HTR-8/SVneo (cell line): ENCODE results near the gene DNAJC5.
"Not testable (repeated sequence)": the region's sequence is repeated elsewhere in the genome, so short reads cannot be mapped to it uniquely, and the experiment has no call there.

Experiments
- DNase-seq: peaks from one replicate; pipeline ENCODE4 v3.0.0; 2011; ENCODE audit warnings: low spot score, mixed read lengths; ENCODE audit not compliant: insufficient read length
- FAIRE-seq: peaks from 2 replicates; lab custom pipeline; 2011; peaks lifted over from hg19 to GRCh38; lab: Jason Lieb, UNC

Gene DNAJC5

GRCh38 chr20:63962426-63963347 lies 67.8 kb downstream of the DNAJC5 start:
- FAIRE-seq = peak; percentile 72
- DNase-seq = no peak

DNA sequence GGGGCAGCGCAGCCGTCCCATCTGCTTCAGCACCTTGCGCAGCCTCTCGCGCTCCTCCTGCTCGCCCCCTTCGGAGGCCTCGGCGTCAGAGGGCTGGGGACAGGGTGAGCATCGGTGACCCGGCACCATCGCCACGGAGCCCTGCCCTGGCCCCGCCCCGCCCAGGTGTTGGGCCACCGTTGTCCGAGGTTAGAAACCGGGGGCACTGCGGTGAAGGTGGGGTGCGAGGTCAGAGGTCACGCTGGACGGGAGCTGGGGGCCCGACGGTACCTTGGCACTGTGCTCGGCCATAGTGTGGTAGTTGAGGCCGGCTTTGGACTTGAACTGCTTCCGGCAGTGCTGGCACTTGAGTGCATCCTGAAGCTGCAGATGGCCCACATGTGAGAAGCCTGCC lies 68.4 kb downstream of the DNAJC5 start:
- peak; percentile 16 for FAIRE-seq
- DNase-seq = no peak

DNA sequence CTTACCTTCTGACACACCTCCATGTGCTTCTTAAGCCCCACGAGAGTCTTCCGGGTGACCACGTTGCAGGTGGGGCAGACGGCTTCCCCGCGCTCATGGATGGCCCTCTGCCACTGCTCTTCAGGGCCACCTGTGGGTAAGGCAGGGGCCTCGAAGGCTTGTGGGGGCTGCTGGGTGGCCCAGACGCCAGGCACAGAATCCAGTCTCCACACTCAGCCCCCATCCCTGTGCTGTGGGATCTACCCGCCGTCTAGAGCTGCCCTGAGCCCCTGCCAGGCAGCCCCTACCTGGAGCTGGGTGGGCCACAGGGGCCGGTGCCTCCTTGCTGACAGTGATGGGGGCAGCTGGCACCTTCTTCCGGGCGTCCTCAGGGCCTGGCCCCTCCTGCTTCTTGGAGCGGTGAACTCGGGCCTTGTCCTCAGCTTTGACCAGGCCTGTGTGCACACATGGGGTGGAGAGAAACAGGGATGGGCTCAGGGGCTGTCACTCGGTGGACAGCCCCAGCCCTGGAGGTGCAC lies 68.9 kb downstream of the DNAJC5 start:
- DNase-seq (no peak), FAIRE-seq (peak; percentile 36)

DNA sequence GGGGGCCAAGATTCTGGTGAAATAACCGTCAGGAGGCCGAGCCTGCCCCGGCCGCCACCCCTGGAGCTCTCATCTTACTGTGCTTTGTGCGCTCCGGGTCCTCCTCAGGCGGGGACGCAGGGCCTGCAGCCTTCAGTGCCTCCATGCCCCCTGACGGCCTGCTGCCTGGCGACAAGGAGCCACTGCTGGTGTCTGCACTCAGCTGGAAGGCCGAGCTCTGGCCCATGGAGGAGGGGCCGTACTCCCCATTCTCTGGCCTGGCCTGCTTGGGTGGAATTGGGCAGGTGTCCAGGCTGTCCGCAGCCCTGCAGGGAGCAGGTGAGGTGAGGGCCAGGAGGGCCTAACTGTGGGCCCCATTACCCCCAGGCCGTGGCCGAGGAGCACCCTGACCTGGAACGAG lies 69.5 kb downstream of the DNAJC5 start:
- FAIRE-seq (no peak), DNase-seq (no peak)

DNA sequence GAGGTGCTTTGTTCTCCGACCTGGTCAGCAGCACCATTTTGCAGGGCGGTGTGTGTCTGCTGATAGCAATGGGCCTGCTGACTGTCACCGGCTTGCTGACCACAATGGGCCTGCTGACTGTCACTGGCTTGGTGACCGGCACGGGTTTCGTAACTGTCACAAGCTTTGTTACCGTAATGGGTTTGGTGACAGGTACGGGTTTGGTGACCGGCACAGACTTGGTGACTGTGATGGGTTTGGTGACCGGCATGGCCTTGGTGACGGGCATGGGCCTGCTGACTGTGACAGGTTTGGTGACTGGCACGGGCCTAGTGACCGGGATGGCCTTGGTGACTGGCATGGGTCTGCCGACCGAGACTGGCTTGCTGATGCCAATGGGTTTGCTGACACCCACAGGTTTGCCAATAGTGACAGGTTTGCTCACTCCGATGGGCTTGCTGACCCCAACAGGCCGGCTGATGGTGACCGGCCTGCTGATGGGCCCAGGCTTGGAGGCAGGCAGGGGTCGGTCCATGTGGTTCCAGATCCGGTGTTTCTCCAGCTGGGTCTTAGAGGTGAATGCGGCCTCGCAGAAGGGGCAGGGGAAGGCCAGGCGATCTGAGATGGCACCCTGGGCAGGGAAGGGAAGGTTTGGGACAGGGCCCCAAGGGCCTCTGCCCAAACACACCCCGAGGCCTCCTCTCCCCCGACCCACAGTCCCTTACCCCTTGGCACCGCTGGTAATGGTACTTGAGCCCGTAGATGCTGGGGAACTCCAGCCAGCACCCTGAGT lies 71.4 kb downstream of the DNAJC5 start:
- DNase-seq (no peak), FAIRE-seq (peak; percentile 99)

DNA sequence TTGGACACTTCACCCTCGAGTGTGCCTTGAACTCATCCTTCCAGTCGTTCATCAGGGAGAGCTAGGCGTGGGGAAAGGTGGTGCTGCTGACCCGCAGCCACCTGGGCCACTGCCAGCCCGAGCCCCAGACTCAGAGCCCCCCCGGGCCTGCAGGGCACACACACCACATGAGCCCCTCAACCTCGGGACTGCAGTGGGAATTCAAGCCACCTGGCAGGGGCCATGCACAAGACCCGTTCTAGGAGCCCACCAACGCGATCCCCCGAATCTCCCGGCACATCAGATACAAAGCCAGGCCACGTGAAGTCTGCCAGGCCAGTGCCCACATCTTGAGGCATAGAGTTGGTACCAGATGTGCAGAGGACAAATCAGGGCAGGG lies 72.0 kb downstream of the DNAJC5 start:
- peak; percentile 79 for FAIRE-seq
- no peak for DNase-seq

DNA sequence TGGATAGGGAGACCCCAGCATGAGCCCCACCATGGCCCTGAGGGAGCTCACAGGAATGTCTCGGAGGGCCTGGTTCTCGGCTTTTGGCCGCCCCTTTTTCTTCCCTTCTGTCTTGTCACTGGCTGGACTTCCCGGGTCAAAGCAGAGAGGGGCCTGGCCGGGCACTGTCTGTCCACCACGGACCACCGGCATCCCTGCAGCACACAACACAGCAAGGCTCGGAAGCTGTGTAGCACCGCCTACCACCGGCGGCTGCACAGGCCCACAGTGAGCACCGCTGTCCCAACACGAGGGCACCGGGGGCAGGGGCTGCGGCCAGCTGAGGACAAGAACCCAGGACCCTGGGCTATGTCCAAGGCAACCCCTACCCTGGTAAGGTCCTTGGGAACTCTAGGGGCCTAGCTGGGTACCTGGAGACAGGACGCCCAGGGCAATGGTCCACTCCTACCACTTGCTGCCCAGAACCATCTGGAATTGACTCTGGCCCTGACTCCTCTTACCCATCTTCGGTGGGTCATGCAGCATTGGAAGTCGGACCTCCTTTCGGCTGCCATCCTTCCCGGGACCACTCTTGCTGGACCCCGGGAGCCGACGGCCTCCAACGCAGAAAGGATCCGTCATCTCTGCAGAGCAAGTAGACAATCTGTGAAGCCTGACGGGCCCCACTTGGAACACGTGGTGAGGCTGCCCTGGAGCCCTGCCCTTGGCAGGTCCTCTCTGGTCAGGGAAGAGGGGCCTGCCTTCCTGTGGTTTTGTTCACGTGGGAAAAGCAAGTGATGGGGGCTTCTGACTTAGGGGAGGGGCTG lies 72.6 kb downstream of the DNAJC5 start:
- DNase-seq = no peak
- no peak for FAIRE-seq

GRCh38 chr20:63968136-63968927 lies 73.4 kb downstream of the DNAJC5 start:
- DNase-seq = no peak
- FAIRE-seq = peak; percentile 84

GRCh38 chr20:63968928-63969760 lies 74.2 kb downstream of the DNAJC5 start:
- DNase-seq (no peak), FAIRE-seq (no peak)

- DNase-seq (peak; percentile 88), FAIRE-seq (peak; percentile 76)
Measured at GRCh38 chr20:63969838-63970713, 75.2 kb downstream of the DNAJC5 start, which contains the start of gene ZNF512B. TSS of gene ZNF512B (minus strand) at chr20:63969930. CDS start at chr20:63967950, 1,980 bp downstream.

DNA sequence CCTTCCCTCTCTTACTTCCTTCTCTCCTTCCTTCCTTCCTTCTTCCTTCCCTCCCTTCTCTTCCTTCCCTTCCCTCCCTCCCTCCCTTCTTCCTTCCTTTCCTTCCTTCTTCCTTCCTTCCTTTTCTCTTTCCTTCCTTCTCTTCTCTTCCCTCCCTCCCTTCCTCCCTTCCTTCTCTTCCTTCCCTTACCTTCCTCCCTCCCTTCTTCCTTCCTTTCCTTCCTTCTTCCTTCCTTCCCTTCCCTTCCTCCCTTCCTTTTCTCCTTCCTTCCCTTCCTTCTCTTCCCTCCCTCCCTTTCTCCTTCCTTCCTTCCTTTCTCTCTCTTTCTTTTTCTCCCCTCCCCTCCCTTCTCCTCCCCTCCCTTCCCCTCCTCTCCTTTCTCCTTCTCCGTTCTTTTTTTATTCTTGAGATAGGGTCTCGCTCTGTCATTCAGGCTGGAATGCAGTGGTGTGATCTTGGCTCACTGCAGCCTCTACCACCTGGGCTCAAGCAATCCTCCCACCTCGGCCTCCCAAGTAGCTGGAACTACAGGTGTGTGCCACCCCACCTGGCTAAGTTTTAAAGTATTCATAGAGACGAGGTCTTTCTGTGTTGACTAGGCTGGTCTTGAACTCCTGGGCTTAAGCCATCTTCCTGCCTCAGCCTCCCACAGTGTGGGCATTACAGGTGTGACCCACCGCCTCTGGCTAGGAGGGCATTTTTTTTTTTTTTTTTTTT lies 75.9 kb downstream of the DNAJC5 start:
- FAIRE-seq = peak; percentile 49
- DNase-seq = no peak

GRCh38 chr20:63971960-63972311 lies 77.0 kb downstream of the DNAJC5 start:
- FAIRE-seq = not testable (repeated sequence)

DNA sequence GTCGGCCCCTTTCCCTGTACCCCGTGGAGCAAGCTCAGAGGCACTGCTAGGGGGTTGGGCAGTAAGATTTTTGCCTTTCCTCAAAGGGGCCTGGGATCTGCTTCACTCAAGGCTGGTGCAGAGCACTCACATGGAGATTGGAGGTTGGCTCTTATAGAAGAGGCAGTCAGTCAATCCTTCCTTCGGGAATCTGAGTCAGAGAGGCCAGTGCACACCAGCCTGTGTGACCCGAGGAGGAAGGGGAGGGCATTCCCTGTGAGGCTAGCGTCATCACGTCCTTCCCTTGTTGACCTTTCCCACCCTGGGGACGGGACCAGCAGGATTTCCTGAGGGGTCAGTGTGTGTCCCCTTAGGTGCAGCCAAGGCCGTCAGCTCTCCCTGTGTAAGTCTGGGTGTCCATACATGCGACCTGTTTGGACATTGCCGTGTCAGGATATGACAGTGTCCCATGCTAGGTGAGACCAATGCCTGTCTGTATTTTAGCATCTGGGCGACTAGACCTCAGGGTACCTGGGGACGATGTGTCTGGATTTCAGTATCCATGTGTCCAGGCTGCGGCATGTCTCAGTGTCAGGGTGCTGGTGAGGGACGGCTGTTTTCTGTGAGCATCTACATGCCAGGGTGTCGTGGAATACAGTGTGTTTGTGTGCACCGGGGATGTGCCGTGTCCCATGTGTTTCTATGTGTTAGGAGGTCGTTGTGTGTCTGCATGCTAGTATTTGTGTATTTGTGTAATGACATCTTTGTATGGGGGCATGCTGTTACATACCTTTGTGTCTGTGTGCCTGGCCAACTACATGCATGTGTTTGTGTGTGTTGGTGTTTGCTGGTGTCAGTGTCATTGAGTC lies 77.6 kb downstream of the DNAJC5 start:
- peak; percentile 96 for FAIRE-seq
- no peak for DNase-seq

More at GRCh38 chr20:63971960-63972311, 77.0 kb downstream of the DNAJC5 start:
- not testable (repeated sequence) for DNase-seq

DNA sequence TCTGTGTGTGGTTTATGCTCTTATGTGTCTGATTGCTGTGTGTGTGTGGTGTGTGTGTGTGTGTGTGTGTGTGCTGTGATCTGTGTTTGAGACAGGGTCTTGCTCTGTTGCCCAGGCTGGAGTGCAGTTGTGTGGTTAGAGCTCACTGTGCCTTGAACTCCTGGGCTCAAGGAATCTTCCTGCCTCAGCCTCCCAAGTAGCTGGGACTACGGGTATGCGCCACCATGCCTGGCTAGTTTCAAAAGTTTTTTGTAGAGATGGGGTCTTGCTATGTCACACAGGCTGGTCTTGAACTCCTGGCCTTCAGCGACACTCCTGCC lies 78.2 kb downstream of the DNAJC5 start:
- no peak for FAIRE-seq
- DNase-seq = no peak

DNA sequence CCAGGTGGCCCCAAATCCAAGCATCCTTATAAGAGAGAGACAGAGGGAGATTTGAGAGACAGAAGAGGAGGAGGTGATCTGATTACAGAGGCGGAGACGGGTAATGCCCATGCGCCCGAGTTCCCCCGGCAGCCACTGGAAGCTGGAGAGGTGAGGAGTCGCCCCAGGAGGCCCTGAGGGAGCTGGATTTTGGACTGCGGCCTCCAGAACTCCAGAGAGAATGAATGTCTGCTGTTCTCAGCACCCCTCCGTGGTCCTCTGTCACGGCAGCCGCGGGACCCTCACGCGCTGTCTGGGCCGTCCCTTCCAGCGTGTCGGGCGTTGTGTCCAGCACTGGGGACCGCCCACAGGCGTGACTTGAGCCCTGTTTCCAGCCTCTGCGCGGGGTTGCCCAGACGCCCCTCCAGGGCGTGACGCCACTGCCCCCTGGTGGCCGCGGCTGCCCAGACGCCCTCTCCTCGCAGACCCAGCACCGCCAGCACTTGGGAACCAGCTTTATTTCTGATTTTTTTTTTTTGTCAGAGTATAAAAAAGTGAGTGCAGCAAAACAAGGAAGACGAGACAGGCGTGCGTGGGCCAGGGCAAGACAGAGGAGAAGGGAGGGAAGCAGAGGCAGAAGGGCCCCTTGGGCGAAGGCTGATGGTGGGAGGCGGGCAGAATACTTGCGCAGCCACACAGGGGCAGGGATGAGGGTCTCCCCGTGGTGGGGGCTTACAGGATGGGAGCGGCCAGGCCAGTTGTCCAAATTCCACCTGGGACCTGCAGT lies 78.9 kb downstream of the DNAJC5 start:
- FAIRE-seq = peak; percentile 93
- peak; percentile 98 for DNase-seq
